Fibroblast of mammary gland (primary cell): Measurements from ENCODE around the gene RPL31.
"Not testable (repeated sequence)": the region's sequence is repeated elsewhere in the genome, so short reads cannot be mapped to it uniquely, and the experiment has no call there.

ENCODE experiments used
- DNase-seq: peaks from one replicate; pipeline ENCODE4 v3.0.0-alpha.2; 2010; ENCODE audit warnings: low read depth
- H3K4me3 ChIP-seq: 2 replicates; pipeline ENCODE4 v1.5.1; 2011; ENCODE audit warnings: low read depth, mild to moderate bottlenecking, low read length, moderate library complexity; ENCODE audit not compliant: control insufficient read depth
- CTCF ChIP-seq: conservative IDR thresholded peaks from 2 replicates; pipeline ENCODE4 v1.5.1; 2011; ENCODE audit warnings: low read depth, low read length, inconsistent platforms; ENCODE audit not compliant: control insufficient read depth, insufficient read depth

The RPL31 gene

GRCh38 chr2:101048756-101049155 is 46.7 kb downstream of the RPL31 start:
- H3K4me3 ChIP-seq, result no peak overlapping the region
- no peak for TF ChIP-seq CTCF
- no peak for DNase-seq

- H3K4me3 ChIP-seq, DNase-seq: not testable (repeated sequence)
Measured at GRCh38 chr2:101050886-101051285, 48.8 kb downstream of the RPL31 start.

- H3K4me3 ChIP-seq, result no peak overlapping the region
- no peak for TF ChIP-seq CTCF
- DNase-seq, result no peak
Measured at GRCh38 chr2:101052147-101052546, 50.1 kb downstream of the RPL31 start.

- H3K4me3 ChIP-seq, result no peak overlapping the region
- TF ChIP-seq CTCF, result no peak
- DNase-seq, result no peak
Measured at GRCh38 chr2:101053117-101053516, 51.0 kb downstream of the RPL31 start.
